H1 (cell line): ENCODE measurements around the gene SEMA3D. TPM values are rescaled to one million over a fixed set of nuclear protein-coding genes. Genes with fewer than 3 reads are reported as not detected.

Experiments used
- CTCF ChIA-PET: fragments of 300-600 bp; sonication (Branson Sonifier 250); formaldehyde crosslinking; loops from one replicate; lab custom pipeline; 2021; ENCODE audit not compliant: partially characterized antibody; lab: Charles Lee
- POLR2A ChIA-PET: fragments of 300-600 bp; sonication (Branson Sonifier 250); formaldehyde crosslinking; loops from one replicate; lab custom pipeline; 2021; ENCODE audit warnings: inconsistent platforms; ENCODE audit not compliant: partially characterized antibody; lab: Charles Lee
- DNase-seq, 2 experiments: peaks; one replicate each; pipeline versions ENCODE4 v3.0.0 to v3.0.0-alpha.2; 2010 to 2022; ENCODE audit warnings: low spot score in 2 of 2, low read depth in 1 of 2, mixed read lengths in 1 of 2
- FAIRE-seq: peaks from 2 replicates; lab custom pipeline; 2011; peaks lifted over from hg19 to GRCh38; lab: Jason Lieb, UNC
- H2AFZ ChIP-seq: 2 replicates; pipeline ENCODE4 v1.8.1; 2012; ENCODE audit warnings: low read length, inconsistent platforms
- H2AK5ac ChIP-seq: 2 replicates; pipeline ENCODE4 v1.6.1; 2013; ENCODE audit warnings: low read depth, low read length
- H2BK120ac ChIP-seq: replicated peaks from 2 replicates; pipeline ENCODE3; 2013; ENCODE audit warnings: low read depth, low read length, inconsistent platforms
- H2BK12ac ChIP-seq: 2 replicates; pipeline ENCODE4 v1.6.1; 2013; ENCODE audit warnings: low read depth, low read length
- H2BK15ac ChIP-seq: 2 replicates; pipeline ENCODE4 v1.6.1; 2013; ENCODE audit warnings: low read length
- H2BK20ac ChIP-seq: 2 replicates; pipeline ENCODE4 v1.6.1; 2013; ENCODE audit warnings: low read length
- H2BK5ac ChIP-seq: 2 replicates; pipeline ENCODE4 v1.6.1; 2013; ENCODE audit warnings: low read depth, low read length
- H3K14ac ChIP-seq: 2 replicates; pipeline ENCODE4 v1.6.1; 2013; ENCODE audit warnings: inconsistent platforms; ENCODE audit not compliant: insufficient read length
- H3K18ac ChIP-seq: 2 replicates; pipeline ENCODE4 v1.6.1; 2013; ENCODE audit warnings: low read length; ENCODE audit errors: extremely low read depth
- H3K23ac ChIP-seq: 2 replicates; pipeline ENCODE4 v1.6.1; 2013; ENCODE audit warnings: inconsistent platforms; ENCODE audit not compliant: insufficient read length
- H3K23me2 ChIP-seq: 2 replicates; pipeline ENCODE4 v1.6.1; 2013; ENCODE audit warnings: low read depth, low read length
- H3K27ac ChIP-seq: 2 replicates; pipeline ENCODE4 v1.6.1; 2011; ENCODE audit warnings: low read depth, low read length, inconsistent platforms
- H3K27me3 ChIP-seq, 4 experiments: replicated peaks in 1 of 4; 1 replicate in 1 of 4; 2 replicates in 3 of 4; pipeline versions ENCODE4 v1.6.1 to v1.8.1; 2011 to 2013; ENCODE audit warnings: low read length in 3 of 4, mild to moderate bottlenecking in 3 of 4, inconsistent platforms in 2 of 4, mixed read lengths in 2 of 4, moderate library complexity in 1 of 4; ENCODE audit not compliant: control insufficient read depth in 3 of 4, insufficient read depth in 3 of 4; ENCODE audit errors: extremely low read depth in 1 of 4
- H3K36me3 ChIP-seq, 4 experiments: 2 replicates each; pipeline versions ENCODE4 v1.6.1 to v1.8.1; 2011 to 2013; ENCODE audit warnings: mild to moderate bottlenecking in 4 of 4, low read length in 3 of 4, moderate library complexity in 2 of 4, control low read depth in 1 of 4, inconsistent platforms in 1 of 4; ENCODE audit not compliant: insufficient read depth in 4 of 4, control insufficient read depth in 2 of 4
- H3K4ac ChIP-seq: replicated peaks from 2 replicates; pipeline ENCODE3; 2013; ENCODE audit warnings: low read length, low read depth, mixed read lengths, inconsistent platforms; ENCODE audit not compliant: insufficient read length
- H3K4me1 ChIP-seq, 4 experiments: replicated peaks in 1 of 4; 1 replicate in 1 of 4; 2 replicates in 3 of 4; pipeline versions ENCODE4 v1.6.1 to v1.8.1; 2011 to 2013; ENCODE audit warnings: low read length in 3 of 4, inconsistent platforms in 2 of 4, mixed read lengths in 1 of 4; ENCODE audit not compliant: insufficient read depth in 4 of 4, control insufficient read depth in 3 of 4
- H3K4me2 ChIP-seq, 2 experiments: 2 replicates each; pipeline versions ENCODE4 v1.6.1 to v1.8.1; 2011 to 2013; ENCODE audit warnings: low read depth in 2 of 2, low read length in 2 of 2, control low read depth in 1 of 2, inconsistent platforms in 1 of 2, mild to moderate bottlenecking in 1 of 2; ENCODE audit not compliant: insufficient read depth in 1 of 2
- H3K4me3 ChIP-seq, 4 experiments: fragments of 200-600, 300-600 bp in 1 of 4; sonication (generic), shearing (Covaris generic), sonication (Bioruptor Twin) in 1 of 4; 2 replicates each; pipeline versions ENCODE4 v1.5.1 to v1.8.1; 2011 to 2016; ENCODE audit warnings: low read length in 4 of 4, low read depth in 3 of 4, control low read depth in 2 of 4, inconsistent platforms in 2 of 4, mild to moderate bottlenecking in 2 of 4, mixed read lengths in 1 of 4, moderate library complexity in 1 of 4; ENCODE audit not compliant: insufficient read depth in 2 of 4; ENCODE audit errors: extremely low read depth in 1 of 4
- H3K56ac ChIP-seq: replicated peaks from 2 replicates; pipeline ENCODE3; 2013; ENCODE audit warnings: low read depth, mild to moderate bottlenecking, mixed read lengths, low read length, inconsistent platforms; ENCODE audit not compliant: insufficient read length
- H3K79me1 ChIP-seq: 2 replicates; pipeline ENCODE4 v1.6.1; 2013; ENCODE audit warnings: low read depth, low read length, control low read depth
- H3K79me2 ChIP-seq, 2 experiments: 2 replicates each; pipeline versions ENCODE4 v1.6.1 to v1.8.1; 2012 to 2013; ENCODE audit warnings: low read length in 2 of 2, mild to moderate bottlenecking in 2 of 2, inconsistent platforms in 1 of 2; ENCODE audit not compliant: insufficient read depth in 2 of 2, control insufficient read depth in 1 of 2
- H3K9ac ChIP-seq, 4 experiments: replicated peaks in 1 of 4; 1 replicate in 1 of 4; 2 replicates in 3 of 4; pipeline versions ENCODE4 v1.6.1 to v1.8.1; 2011 to 2013; ENCODE audit warnings: low read depth in 3 of 4, low read length in 3 of 4, control low read depth in 2 of 4, mild to moderate bottlenecking in 2 of 4, moderate library complexity in 2 of 4, inconsistent platforms in 1 of 4; ENCODE audit errors: extremely low read depth in 1 of 4
- H3K9me3 ChIP-seq, 2 experiments: 2 replicates each; pipeline versions ENCODE4 v1.6.1 to v1.8.1; 2012 to 2013; ENCODE audit warnings: mild to moderate bottlenecking in 2 of 2, moderate library complexity in 2 of 2, control low read depth in 1 of 2, inconsistent platforms in 1 of 2, low read depth in 1 of 2, low read length in 1 of 2, mixed read lengths in 1 of 2; ENCODE audit not compliant: insufficient read depth in 2 of 2
- H4K20me1 ChIP-seq, 2 experiments: replicated peaks in 1 of 2; 2 replicates each; pipeline versions ENCODE3 to v1.8.1; 2011 to 2013; ENCODE audit warnings: inconsistent platforms in 2 of 2, low read length in 2 of 2, mild to moderate bottlenecking in 1 of 2; ENCODE audit not compliant: insufficient read depth in 2 of 2, control insufficient read depth in 1 of 2
- H4K5ac ChIP-seq: 2 replicates; pipeline ENCODE4 v1.6.1; 2013; ENCODE audit warnings: low read length, low read depth, mixed read lengths, inconsistent platforms; ENCODE audit not compliant: insufficient read length
- H4K8ac ChIP-seq: 2 replicates; pipeline ENCODE4 v1.8.0; 2013; ENCODE audit warnings: mild to moderate bottlenecking, moderate library complexity, low read length, inconsistent platforms; ENCODE audit not compliant: insufficient read depth; ENCODE audit errors: extremely low read depth
- H4K91ac ChIP-seq: replicated peaks from 2 replicates; pipeline ENCODE3; 2013; ENCODE audit warnings: low read length, mixed read lengths, inconsistent platforms; ENCODE audit not compliant: insufficient read length
- E2F6 ChIP-seq: IDR thresholded peaks from 2 replicates; pipeline ENCODE4 v1.6.1; 2012; ENCODE audit warnings: inconsistent platforms
- KDM1A ChIP-seq: fragments of 200-600, 300-600 bp; sonication (generic); IDR thresholded peaks from 2 replicates; pipeline ENCODE4 v1.7.1; 2016; ENCODE audit warnings: mild to moderate bottlenecking, low read length, borderline replicate concordance
- MAX ChIP-seq: IDR thresholded peaks from 2 replicates; pipeline ENCODE4 v1.6.1; 2012; ENCODE audit warnings: inconsistent platforms
- polyA plus RNA-seq, 7 experiments: library from polyadenylated mRNA; depleted of rRNA in 3 of 7; stranded (reverse) in 5 of 7; unstranded in 2 of 7; fragments of >200 nt in 5 of 7; fragments of 200-250 nt in 2 of 7; gene quantifications; 1 replicate in 5 of 7; 2 replicates in 1 of 7; 4 replicates in 1 of 7; pipeline versions ENCODE4 v1.2.1 to v1.2.3, GENCODE V29; 2011 to 2013; ENCODE audit warnings: missing spikeins in 2 of 7, mixed read lengths in 2 of 7
- total RNA-seq: library from RNA; stranded (reverse); fragmentation: NEBNext Ultra II Directional; extraction: Animal tissue kit (Norgen Biotek cat#: 25700); gene quantifications from 2 replicates; pipeline ENCODE4 v1.2.1, GENCODE V29; 2021

SEMA3D gene
- total and polyA plus RNA-seq, 2 of the 8 experiments (the other 6 are each of a cell fraction or from before 2014, with no cell fraction given) = 1.6 to 3.5 TPM

- H2BK120ac ChIP-seq = no peak overlapping the region
- H2AK5ac ChIP-seq = no peak overlapping the region
- no peaks in the 10 kb centered on the region for H3K9me3 ChIP-seq
- H3K79me1 ChIP-seq = no peaks in the 10 kb centered on the region
- H4K5ac ChIP-seq = no peak overlapping the region
- no peak overlapping the region for H3K4ac ChIP-seq
- H2BK12ac ChIP-seq = no peak overlapping the region
- H3K9ac ChIP-seq = no peak overlapping the region
- no peak overlapping the region for H3K4me3 ChIP-seq
- H4K91ac ChIP-seq = no peak overlapping the region
- FAIRE-seq (no peak), DNase-seq (no peak)
- CTCF ChIA-PET = interaction anchor here (0.9 to 1.6 kb wide), 5 partner anchors 12 to 697 kb away, joined by 3 to 5 read pairs (median 3); no protein-coding TSS in a partner anchor
- no peak overlapping the region for H2AFZ ChIP-seq
- no peak overlapping the region for H3K4me2 ChIP-seq
- no peak overlapping the region for H2BK20ac ChIP-seq
- no peak overlapping the region for H2BK5ac ChIP-seq
- H3K23ac ChIP-seq = no peak overlapping the region
- H2BK15ac ChIP-seq = no peak overlapping the region
- no peaks in the 10 kb centered on the region for H3K27me3 ChIP-seq
- no peaks in the 10 kb centered on the region for H4K20me1 ChIP-seq
- POLR2A ChIA-PET = no interaction called here
- H3K4me1 ChIP-seq = peaks cover 0 to 3% (median 0%) of the 10 kb centered on the region in 4 experiments; a peak in 1 of 7 replicates
- no peaks in the 10 kb centered on the region for H3K79me2 ChIP-seq
- no peak overlapping the region for H3K27ac ChIP-seq
- no peak overlapping the region for H3K14ac ChIP-seq
- H3K56ac ChIP-seq = no peak overlapping the region
- TF ChIP-seq KDM1A = no peak
- no peak for TF ChIP-seq MAX
- TF ChIP-seq E2F6 = no peak
- TF ChIP-seq, all 59 proteins: peak for 0
- no peaks in the 10 kb centered on the region for H3K23me2 ChIP-seq
- no peak overlapping the region for H3K18ac ChIP-seq
- H4K8ac ChIP-seq = no peak overlapping the region
- no peaks in the 10 kb centered on the region for H3K36me3 ChIP-seq
Observed at GRCh38 chr7:85054306-85054705, 132.6 kb downstream of the SEMA3D start.
